ENCODE results near the gene DNAH1.

DNA sequence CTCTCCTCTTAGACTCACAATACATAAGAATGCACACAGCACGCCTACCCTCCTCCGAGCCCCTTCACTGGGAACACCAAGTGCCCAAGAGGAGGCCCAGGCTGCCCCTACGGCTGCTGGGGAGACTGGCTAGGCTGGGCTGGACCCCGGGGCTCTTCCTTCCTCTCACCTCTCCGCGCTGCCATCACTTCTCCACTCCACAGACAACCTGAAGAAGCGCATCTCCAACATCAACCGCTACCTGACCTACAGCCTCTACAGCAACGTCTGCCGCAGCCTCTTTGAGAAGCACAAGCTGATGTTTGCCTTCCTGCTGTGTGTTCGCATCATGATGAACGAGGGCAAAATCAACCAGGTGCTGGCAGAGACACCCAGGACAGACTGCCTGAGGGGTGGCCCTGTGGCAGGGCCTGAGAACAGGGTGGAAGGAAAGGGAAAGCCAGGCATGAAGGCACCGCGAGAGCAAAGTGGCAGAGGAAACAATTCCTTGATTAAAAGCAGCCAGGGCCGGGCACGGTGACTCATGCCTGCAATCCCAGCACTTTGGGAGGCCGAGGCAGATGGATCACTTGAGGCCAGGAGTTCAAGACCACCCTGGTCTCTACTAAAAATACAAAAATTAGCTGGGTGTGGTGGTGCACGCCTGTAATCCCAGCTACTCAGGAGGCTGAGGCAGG, 77.2 kb downstream of the DNAH1 start:
- TF ChIP-seq EZH2 (IDR thresholded peaks at IDR 0.05; ENCODE audit: borderline replicate concordance) (no peak), EZH2phosphoT487 (IDR thresholded peaks at IDR 0.05; ENCODE audit: low read depth, severe bottlenecking, unreplicated experiment) (no peak)
- TF ChIP-seq, protein P1, sequence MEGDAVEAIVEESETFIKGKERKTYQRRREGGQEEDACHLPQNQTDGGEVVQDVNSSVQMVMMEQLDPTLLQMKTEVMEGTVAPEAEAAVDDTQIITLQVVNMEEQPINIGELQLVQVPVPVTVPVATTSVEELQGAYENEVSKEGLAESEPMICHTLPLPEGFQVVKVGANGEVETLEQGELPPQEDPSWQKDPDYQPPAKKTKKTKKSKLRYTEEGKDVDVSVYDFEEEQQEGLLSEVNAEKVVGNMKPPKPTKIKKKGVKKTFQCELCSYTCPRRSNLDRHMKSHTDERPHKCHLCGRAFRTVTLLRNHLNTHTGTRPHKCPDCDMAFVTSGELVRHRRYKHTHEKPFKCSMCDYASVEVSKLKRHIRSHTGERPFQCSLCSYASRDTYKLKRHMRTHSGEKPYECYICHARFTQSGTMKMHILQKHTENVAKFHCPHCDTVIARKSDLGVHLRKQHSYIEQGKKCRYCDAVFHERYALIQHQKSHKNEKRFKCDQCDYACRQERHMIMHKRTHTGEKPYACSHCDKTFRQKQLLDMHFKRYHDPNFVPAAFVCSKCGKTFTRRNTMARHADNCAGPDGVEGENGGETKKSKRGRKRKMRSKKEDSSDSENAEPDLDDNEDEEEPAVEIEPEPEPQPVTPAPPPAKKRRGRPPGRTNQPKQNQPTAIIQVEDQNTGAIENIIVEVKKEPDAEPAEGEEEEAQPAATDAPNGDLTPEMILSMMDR (IDR thresholded peaks at IDR 0.05; ENCODE audit: poor library complexity): no peak

All from hepatocyte (in vitro differentiated cells).